ENCODE data around the gene PPP1R18. TPM values are rescaled to one million over a fixed set of nuclear protein-coding genes. Genes with fewer than 3 reads are reported as not detected.
"Not testable (repeated sequence)": the region's sequence is repeated elsewhere in the genome, so short reads cannot be mapped to it uniquely, and the experiment has no call there.

Gene PPP1R18
- total RNA-seq, 1 donor = 56.6 TPM

GRCh38 chr6:30721198-30722024, 35.0 kb upstream of the PPP1R18 start:
- peak; percentile 14 for TF ChIP-seq CTCF (IDR thresholded peaks at IDR 0.05; ENCODE audit: insufficient read depth, low read depth, low read length)
- peak; percentile 92 for DNase-seq (ENCODE audit: low read depth)
- H3K4me3 ChIP-seq (ENCODE audit: low read depth, low read length) = peak overlapping the region; percentile 98

- peak overlapping the region; percentile 98 for H3K4me3 ChIP-seq (ENCODE audit: low read depth, low read length)
- peak; percentile 49 for DNase-seq (ENCODE audit: low read depth)
- TF ChIP-seq CTCF (IDR thresholded peaks at IDR 0.05; ENCODE audit: insufficient read depth, low read depth, low read length) = no peak
Measured at GRCh38 chr6:30720738-30721197, 34.3 kb upstream of the PPP1R18 start.

GRCh38 chr6:30719791-30720737, 33.6 kb upstream of the PPP1R18 start, which contains the start of gene TUBB:
TSS of gene TUBB (plus strand) at chr6:30720352. CDS start at chr6:30720507, 155 bp downstream.
- H3K4me3 ChIP-seq (ENCODE audit: low read depth, low read length) = peak within 1 kb of the TSS; percentile 98
- TF ChIP-seq CTCF (IDR thresholded peaks at IDR 0.05; ENCODE audit: insufficient read depth, low read depth, low read length) = no peak
- peak; percentile 98 for DNase-seq (ENCODE audit: low read depth)

- TF ChIP-seq CTCF (IDR thresholded peaks at IDR 0.05; ENCODE audit: insufficient read depth, low read depth, low read length) = no peak
- DNase-seq (ENCODE audit: low read depth) = no peak
- peak overlapping the region; percentile 98 for H3K4me3 ChIP-seq (ENCODE audit: low read depth, low read length)
Measured at GRCh38 chr6:30719356-30719755, 32.9 kb upstream of the PPP1R18 start.

GRCh38 chr6:30717845-30718720, 31.6 kb upstream of the PPP1R18 start:
- not testable (repeated sequence) for DNase-seq (ENCODE audit: low read depth)

GRCh38 chr6:30717129-30717844, 30.8 kb upstream of the PPP1R18 start, which contains the start of gene MDC1:
TSS of gene MDC1 (minus strand) at chr6:30717281. CDS start at chr6:30715175, 2,106 bp downstream.
- peak; percentile 37 for TF ChIP-seq CTCF (IDR thresholded peaks at IDR 0.05; ENCODE audit: insufficient read depth, low read depth, low read length)
- peak within 1 kb of the TSS; percentile 91 for H3K4me3 ChIP-seq (ENCODE audit: low read depth, low read length)
- peak; percentile 100 for DNase-seq (ENCODE audit: low read depth)

More at GRCh38 chr6:30717845-30718720, 31.6 kb upstream of the PPP1R18 start:
- peak overlapping the region; percentile 60 for H3K4me3 ChIP-seq (ENCODE audit: low read depth, low read length)
